Neuronal stem cell (in vitro differentiated cells): ENCODE results near the gene FEZ2.
A peak's percentile ranks its signal among the peaks of the same experiment; 100 is the strongest.

ENCODE experiments used
- DNase-seq: peaks from one replicate; pipeline ENCODE4 v3.0.0-alpha.2; 2013; ENCODE audit warnings: low spot score
- H2AFZ ChIP-seq: one replicate; pipeline ENCODE4 v1.6.1; 2013; ENCODE audit warnings: mild to moderate bottlenecking, low read length, inconsistent platforms
- H2AK5ac ChIP-seq: 2 replicates; pipeline ENCODE4 v1.6.1; 2013; ENCODE audit warnings: low read depth, mild to moderate bottlenecking, inconsistent platforms, low read length, moderate library complexity, mixed read lengths
- H2BK120ac ChIP-seq: 2 replicates; pipeline ENCODE4 v1.6.1; 2013; ENCODE audit warnings: low read depth, mild to moderate bottlenecking, inconsistent platforms, low read length, moderate library complexity, mixed read lengths
- H2BK12ac ChIP-seq: one replicate; pipeline ENCODE4 v1.6.1; 2013; ENCODE audit warnings: low read length, inconsistent platforms
- H2BK15ac ChIP-seq: 2 replicates; pipeline ENCODE4 v1.6.1; 2013; ENCODE audit warnings: mild to moderate bottlenecking, low read length, inconsistent platforms, mixed read lengths
- H2BK5ac ChIP-seq: one replicate; pipeline ENCODE4 v1.6.1; 2013; ENCODE audit warnings: inconsistent platforms, mild to moderate bottlenecking, low read length, moderate library complexity
- H3K14ac ChIP-seq: one replicate; pipeline ENCODE4 v1.6.1; 2013; ENCODE audit warnings: low read length, inconsistent platforms
- H3K18ac ChIP-seq: 2 replicates; pipeline ENCODE4 v1.6.1; 2013; ENCODE audit warnings: low read length, inconsistent platforms
- H3K23ac ChIP-seq: 2 replicates; pipeline ENCODE4 v1.6.1; 2013; ENCODE audit warnings: low read depth, mild to moderate bottlenecking, mixed read lengths, low read length, inconsistent platforms; ENCODE audit not compliant: poor library complexity
- H3K27ac ChIP-seq: replicated peaks from 3 replicates; pipeline ENCODE4 v1.5.1; 2013; ENCODE audit warnings: low read length, inconsistent platforms
- H3K27me3 ChIP-seq, 3 experiments: 2 replicates each; pipeline ENCODE4 v1.6.1; 2013; ENCODE audit warnings: low read length in 3 of 3, mild to moderate bottlenecking in 2 of 3, inconsistent platforms in 1 of 3, low read depth in 1 of 3, mixed read lengths in 1 of 3, moderate library complexity in 1 of 3; ENCODE audit not compliant: control insufficient read depth in 3 of 3, insufficient read depth in 3 of 3
- H3K36me3 ChIP-seq, 2 donors: replicated peaks in 1 of 2; 2 replicates each; pipeline ENCODE4 v1.6.1; 2013; ENCODE audit warnings: low read length in 2 of 2; ENCODE audit not compliant: control insufficient read depth in 2 of 2, insufficient read depth in 2 of 2
- H3K4ac ChIP-seq: 2 replicates; pipeline ENCODE4 v1.6.1; 2013; ENCODE audit warnings: inconsistent platforms, mild to moderate bottlenecking, low read length, moderate library complexity
- H3K4me1 ChIP-seq, 2 donors: 1 replicate in 1 of 2; 2 replicates in 1 of 2; pipeline ENCODE4 v1.6.1; 2013; ENCODE audit warnings: low read length in 2 of 2, low read depth in 1 of 2; ENCODE audit not compliant: control insufficient read depth in 2 of 2, insufficient read depth in 1 of 2
- H3K4me2 ChIP-seq: one replicate; pipeline ENCODE4 v1.6.1; 2013; ENCODE audit warnings: mild to moderate bottlenecking, low read length, inconsistent platforms; ENCODE audit not compliant: insufficient read depth, poor library complexity, severe bottlenecking
- H3K4me3 ChIP-seq, 2 donors: 2 replicates each; pipeline ENCODE4 v1.5.1; 2013; ENCODE audit warnings: low read length in 2 of 2, mild to moderate bottlenecking in 2 of 2, inconsistent platforms in 1 of 2, moderate library complexity in 1 of 2
- H3K79me1 ChIP-seq: one replicate; pipeline ENCODE4 v1.6.1; 2013; ENCODE audit warnings: low read depth, mild to moderate bottlenecking, inconsistent platforms, low read length, moderate library complexity
- H3K9ac ChIP-seq: one replicate; pipeline ENCODE4 v1.6.1; 2013; ENCODE audit warnings: mild to moderate bottlenecking, low read depth, low read length, inconsistent platforms; ENCODE audit not compliant: poor library complexity
- H3K9me3 ChIP-seq, 2 donors: replicated peaks in 1 of 2; 2 replicates each; pipeline versions ENCODE3 to v1.6.1; 2013; ENCODE audit warnings: low read length in 2 of 2, mild to moderate bottlenecking in 2 of 2, inconsistent platforms in 1 of 2, low read depth in 1 of 2, mixed read lengths in 1 of 2, moderate library complexity in 1 of 2; ENCODE audit not compliant: control insufficient read depth in 2 of 2, insufficient read depth in 1 of 2
- H4K8ac ChIP-seq: one replicate; pipeline ENCODE4 v1.6.1; 2013; ENCODE audit warnings: low read depth, mild to moderate bottlenecking, inconsistent platforms, low read length, moderate library complexity
- H4K91ac ChIP-seq: one replicate; pipeline ENCODE4 v1.6.1; 2013; ENCODE audit warnings: low read length, low read depth, mild to moderate bottlenecking, inconsistent platforms; ENCODE audit not compliant: poor library complexity
- WGBS, 2 donors: extraction: QIAGEN DNeasy Blood & Tissue Kit; methylation state at CpG; one replicate each; pipeline ENCODE4 v1.1.7; 2013; ENCODE audit warnings: missing lambda C conversion rate in 2 of 2, mixed read lengths in 1 of 2; ENCODE audit not compliant: insufficient read length in 2 of 2, insufficient replicate concordance in 1 of 2; ENCODE audit errors: extremely low coverage in 2 of 2; 5-methylcytosine and 5-hydroxymethylcytosine counted together

FEZ2 gene

DNA sequence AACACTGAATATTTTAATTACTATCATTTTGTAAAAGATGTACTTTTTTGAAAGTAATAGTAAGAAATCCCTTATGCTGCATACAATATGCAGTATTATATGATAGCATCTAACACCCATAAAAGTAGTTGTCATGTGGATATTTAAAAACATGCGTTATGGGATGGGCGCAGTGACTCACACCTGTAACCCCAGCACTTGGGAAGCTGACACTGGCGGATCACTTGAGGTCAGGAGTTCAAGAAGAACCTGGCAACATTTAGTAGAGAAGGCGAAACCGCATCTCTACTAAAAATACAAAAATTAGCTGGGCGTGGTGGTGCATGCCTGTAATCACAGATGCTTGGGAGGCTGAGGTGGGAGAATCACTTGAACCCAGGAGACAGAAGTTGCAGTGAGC is 88.9 kb downstream of the FEZ2 start:
- Histone ChIP-seq H2BK120ac (no peak overlapping the region), H2BK15ac (no peak overlapping the region), H3K14ac (no peak overlapping the region), H3K4ac (no peak overlapping the region), H3K18ac (no peak overlapping the region), H3K4me3 (no peak overlapping the region), H2AFZ (no peak overlapping the region), H3K27ac (no peak overlapping the region), H3K4me1 (no peaks in the 10 kb centered on the region), H2AK5ac (no peak overlapping the region), H3K23ac (no peak overlapping the region), H3K36me3 (peaks cover 13 to 14% of the 10 kb centered on the region in 2 donors), H3K4me2 (no peak overlapping the region), H4K8ac (no peak overlapping the region), H3K79me1 (no peaks in the 10 kb centered on the region), H2BK12ac (no peak overlapping the region), H3K9me3 (no peaks in the 10 kb centered on the region), H3K9ac (no peak overlapping the region), H4K91ac (no peak overlapping the region), H2BK5ac (no peak overlapping the region), H3K27me3 (no peaks in the 10 kb centered on the region)
- no peak for DNase-seq
- WGBS, 2 donors: no CpG with 5 or more reads among the region's 6 CpGs

DNA sequence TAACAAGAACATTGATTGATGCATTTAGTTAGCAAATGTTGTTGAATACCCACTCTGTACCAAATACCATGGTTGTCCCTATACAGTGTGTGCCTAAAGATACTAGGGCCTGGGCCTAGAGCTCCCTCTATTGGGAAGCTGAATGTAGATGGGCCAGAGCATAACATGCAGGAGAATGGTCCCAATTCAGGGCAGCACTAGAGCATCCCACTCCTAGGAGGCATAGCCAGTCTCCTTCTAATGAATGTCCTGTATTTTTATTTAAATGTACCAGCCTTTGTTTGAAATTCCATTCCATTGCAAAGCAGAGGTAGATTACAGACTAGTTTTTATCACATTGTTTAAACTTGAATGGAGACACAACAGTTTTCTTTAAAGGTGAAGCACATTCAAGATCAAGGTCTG is 90.6 kb downstream of the FEZ2 start:
- no peaks in the 10 kb centered on the region for H3K4me1 ChIP-seq
- no peak overlapping the region for H2BK15ac ChIP-seq
- no peaks in the 10 kb centered on the region for H3K27me3 ChIP-seq
- no peak overlapping the region for H2BK5ac ChIP-seq
- no peaks in the 10 kb centered on the region for H3K9me3 ChIP-seq
- no peak overlapping the region for H3K14ac ChIP-seq
- H2AFZ ChIP-seq: no peak overlapping the region
- no peak overlapping the region for H2BK120ac ChIP-seq
- H3K23ac ChIP-seq: no peak overlapping the region
- H3K27ac ChIP-seq: no peak overlapping the region
- peaks cover 7 to 8% of the 10 kb centered on the region in 2 donors for H3K36me3 ChIP-seq
- no peak overlapping the region for H3K4ac ChIP-seq
- H4K91ac ChIP-seq: no peak overlapping the region
- no peak overlapping the region for H3K4me3 ChIP-seq
- H4K8ac ChIP-seq: no peak overlapping the region
- H3K9ac ChIP-seq: no peak overlapping the region
- no peak overlapping the region for H3K4me2 ChIP-seq
- H2BK12ac ChIP-seq: no peak overlapping the region
- no peaks in the 10 kb centered on the region for H3K79me1 ChIP-seq
- peak; percentile 31 for DNase-seq
- H3K18ac ChIP-seq: no peak overlapping the region
- no peak overlapping the region for H2AK5ac ChIP-seq
